Ovary (tissue), 3 donors: Measurements from ENCODE around the gene TGIF1.

Experiments used
- CTCF ChIP-seq, 3 donors: fragments of 450-650 bp in 2 of 3; fragments of 200-600 bp in 1 of 3; IDR thresholded peaks; one replicate each; pipeline versions ENCODE4 v1.5.1 to v1.8.0; 2016 to 2022; ENCODE audit warnings: antibody characterized with exemption in 3 of 3, mild to moderate bottlenecking in 1 of 3
- POLR2A ChIP-seq: fragments of 450-650 bp; IDR thresholded peaks from one replicate; pipeline ENCODE4 v1.6.1; 2017; ENCODE audit warnings: antibody characterized with exemption, mild to moderate bottlenecking, moderate library complexity
- donor health status: DM: no; HTN: no; CAD: no.

- TF ChIP-seq CTCF (IDR thresholded peaks at IDR 0.05), result no peak
- TF ChIP-seq POLR2A, result no peak
Observed at GRCh38 chr18:3400567-3401296, 49.2 kb upstream of the TGIF1 start.
